HG03432 (cell line): ENCODE data around the gene REL.
"Not testable (repeated sequence)": the region's sequence is repeated elsewhere in the genome, so short reads cannot be mapped to it uniquely, and the experiment has no call there.

ENCODE experiments used
- ATAC-seq: cut with Tn5 transposase; IDR thresholded peaks from one replicate; pipeline ENCODE4 v1.9.1; 2021; ENCODE audit warnings: mild to moderate bottlenecking, moderate library complexity; ENCODE audit not compliant: unreplicated experiment

The REL gene

DNA sequence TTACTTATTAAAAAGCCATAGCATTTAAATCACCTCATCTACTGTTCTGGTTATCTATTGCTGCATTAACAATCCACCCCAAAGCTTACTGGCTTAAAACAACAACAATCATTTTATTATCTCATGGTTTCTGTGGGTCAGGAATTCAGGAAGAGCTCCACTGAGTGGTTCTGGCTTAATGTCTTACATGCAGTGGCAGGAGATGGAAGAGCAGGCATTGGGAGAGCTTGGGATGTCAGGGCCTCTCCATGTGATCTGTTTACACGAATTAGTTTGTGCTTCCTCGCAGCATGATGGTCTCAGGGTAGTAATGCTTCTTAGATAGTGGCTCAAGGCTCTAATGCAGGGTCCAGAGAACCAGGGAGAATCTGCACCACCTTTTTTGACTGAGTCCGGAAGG, 14.4 kb upstream of the REL start:
- no peak for ATAC-seq

DNA sequence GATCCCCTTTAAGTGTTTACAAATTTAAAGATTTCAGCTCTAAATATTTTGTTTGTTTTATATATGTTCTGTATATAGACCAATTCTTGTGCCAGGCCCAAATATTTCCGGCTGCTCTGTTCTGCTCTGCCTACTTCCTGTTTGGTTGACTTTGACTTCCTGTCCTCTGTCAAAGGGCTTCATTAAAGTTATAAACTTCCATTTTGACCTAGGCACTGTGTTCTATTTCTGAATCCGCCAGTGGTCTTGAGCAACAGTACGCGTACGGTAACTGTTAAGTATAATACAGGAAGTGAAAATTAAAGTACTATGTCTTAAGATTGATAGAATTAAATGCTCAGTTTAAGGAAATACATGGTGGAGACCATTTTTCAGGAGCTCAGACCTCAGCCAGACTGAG, 13.5 kb upstream of the REL start:
- no peak for ATAC-seq

DNA sequence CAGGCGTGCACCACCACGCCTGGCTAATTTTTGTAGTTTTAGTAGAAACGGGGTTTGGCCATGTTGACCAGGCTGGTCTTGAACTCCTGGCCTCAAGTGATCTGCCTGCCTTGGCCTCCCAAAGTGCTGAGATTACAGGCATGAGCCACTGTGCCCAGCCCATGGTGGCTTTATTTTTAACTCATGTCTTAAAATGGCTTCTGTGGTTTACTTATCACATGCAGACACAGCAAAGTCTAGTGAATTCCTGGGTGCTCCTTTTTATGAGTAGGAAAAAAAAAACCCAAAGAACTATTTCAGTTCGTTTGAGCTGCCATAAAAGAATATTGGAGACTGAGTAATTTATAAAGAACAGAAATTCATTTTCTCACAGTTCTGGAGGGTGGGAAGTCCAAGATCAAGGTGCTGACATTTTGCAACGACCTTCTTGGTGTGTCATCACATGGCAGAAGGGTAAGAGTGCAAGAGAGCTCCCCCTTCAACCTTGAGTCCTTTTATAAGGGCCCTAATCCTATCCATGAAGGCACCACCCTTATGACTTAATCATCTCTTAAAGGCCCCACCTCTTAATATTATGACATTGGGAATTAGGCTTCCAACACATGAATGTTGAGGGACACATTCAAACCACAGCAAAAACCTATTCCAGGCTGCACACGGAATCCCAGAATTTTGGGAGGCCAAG, 12.6 kb upstream of the REL start:
- ATAC-seq, result no peak

DNA sequence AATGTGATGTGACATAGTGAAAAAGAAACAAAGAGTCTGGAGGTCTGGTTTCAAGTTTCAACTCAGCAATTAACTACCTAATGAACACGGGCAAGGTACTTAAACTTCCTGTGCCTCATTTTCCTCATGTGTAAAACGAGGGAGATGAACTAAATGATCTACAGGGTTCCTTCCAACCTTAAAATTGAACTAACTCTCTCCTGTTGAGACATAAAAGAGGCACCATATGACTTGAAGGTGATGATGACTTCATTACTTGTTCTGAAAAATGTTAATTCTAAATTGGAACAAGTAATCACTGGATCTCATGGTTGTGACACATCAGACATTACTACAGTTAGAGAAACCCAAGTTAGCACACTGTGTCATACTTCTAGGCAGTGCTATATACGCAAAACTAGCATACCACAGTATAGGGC, 8.9 kb upstream of the REL start:
- ATAC-seq, result peak; percentile 47

GRCh38 chr2:60873381-60873780, 8.0 kb upstream of the REL start:
- peak; percentile 92 for ATAC-seq

GRCh38 chr2:60875520-60875919, 5.9 kb upstream of the REL start:
- ATAC-seq, result no peak

DNA sequence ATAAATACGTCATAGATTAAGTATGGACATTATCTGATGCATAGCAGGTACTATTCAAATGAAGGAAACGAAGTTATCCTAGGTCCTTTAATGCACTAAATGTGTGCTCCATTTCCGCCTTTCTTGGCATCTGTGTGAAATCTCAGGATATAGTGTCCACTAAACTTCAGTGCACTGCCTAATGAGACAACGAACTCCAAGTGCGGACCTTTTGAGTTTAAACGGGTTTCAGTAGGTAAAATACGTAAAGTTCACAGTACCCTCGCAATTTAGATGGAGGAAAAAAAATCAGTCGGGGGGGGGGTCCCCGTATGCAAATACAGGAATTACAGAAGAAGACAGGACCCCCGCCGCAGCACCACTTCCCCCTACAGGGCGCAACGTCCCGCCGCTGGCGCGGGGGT, 729 bp upstream of the REL start:
- ATAC-seq, result no peak

GRCh38 chr2:60882971-60883753, 1.8 kb downstream of the REL start:
- peak; percentile 27 for ATAC-seq

DNA sequence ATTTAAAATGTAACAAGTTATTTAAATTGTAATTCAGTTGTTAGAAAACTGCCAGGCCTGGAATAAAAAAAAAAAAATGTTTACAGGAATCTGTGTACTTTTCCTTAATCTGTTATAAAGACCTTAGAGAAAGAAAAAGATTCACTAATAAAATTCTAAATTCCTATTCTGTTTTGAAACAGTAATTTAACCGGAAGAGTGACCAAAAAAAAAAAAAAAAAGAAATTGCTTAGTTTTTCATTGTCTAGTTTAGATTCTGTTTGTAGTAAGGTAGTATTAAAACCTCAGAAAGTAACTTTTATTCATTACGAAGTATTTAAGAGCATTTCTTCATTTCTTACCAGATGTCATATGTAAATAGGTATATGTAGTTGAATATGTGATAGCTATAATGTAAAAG, 2.5 kb downstream of the REL start:
- ATAC-seq, result no peak

- ATAC-seq, result no peak
Measured at GRCh38 chr2:60884800-60885199, 3.4 kb downstream of the REL start.

- no peak for ATAC-seq
Measured at GRCh38 chr2:60885683-60886082, 4.3 kb downstream of the REL start.

GRCh38 chr2:60886991-60887390, 5.6 kb downstream of the REL start:
- no peak for ATAC-seq

GRCh38 chr2:60888853-60889252, 7.5 kb downstream of the REL start:
- ATAC-seq, result no peak

DNA sequence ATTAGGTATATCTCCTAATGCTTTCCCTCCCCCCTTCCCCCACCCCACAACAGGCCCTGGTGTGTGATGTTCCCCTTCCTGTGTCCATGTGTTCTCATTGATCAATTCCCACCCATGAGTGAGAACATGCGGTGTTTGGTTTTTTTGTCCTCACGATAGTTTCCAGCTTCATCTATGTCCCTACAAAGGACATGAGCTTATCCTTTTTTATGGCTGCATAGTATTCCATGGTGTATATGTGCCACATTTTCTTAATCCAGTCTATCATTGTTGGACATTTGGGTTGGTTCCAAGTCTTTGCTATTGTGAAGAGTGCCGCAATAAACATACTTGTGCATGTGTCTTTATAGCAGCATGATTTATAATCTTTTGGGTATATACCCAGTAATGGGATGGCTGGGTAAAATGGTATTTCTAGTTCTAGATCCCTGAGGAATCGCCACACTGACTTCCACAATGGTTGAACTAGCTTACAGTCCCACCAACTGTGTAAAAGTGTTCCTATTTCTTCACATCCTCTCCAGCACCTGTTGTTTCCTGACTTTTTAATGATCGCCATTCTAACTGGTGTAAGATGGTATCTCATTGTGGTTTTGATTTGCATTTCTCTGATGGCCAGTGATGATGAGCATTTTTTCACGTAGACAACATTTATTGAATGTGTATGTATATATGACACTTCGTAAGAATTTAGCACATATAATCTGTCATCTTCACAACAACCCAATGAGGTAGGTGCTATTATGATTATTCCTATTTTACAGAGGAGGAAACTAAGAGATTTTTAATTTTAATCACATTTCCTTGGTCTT, 8.4 kb downstream of the REL start:
- not testable (repeated sequence) for ATAC-seq

- ATAC-seq, result no peak
Measured at GRCh38 chr2:60890393-60890707, 9.0 kb downstream of the REL start.

DNA sequence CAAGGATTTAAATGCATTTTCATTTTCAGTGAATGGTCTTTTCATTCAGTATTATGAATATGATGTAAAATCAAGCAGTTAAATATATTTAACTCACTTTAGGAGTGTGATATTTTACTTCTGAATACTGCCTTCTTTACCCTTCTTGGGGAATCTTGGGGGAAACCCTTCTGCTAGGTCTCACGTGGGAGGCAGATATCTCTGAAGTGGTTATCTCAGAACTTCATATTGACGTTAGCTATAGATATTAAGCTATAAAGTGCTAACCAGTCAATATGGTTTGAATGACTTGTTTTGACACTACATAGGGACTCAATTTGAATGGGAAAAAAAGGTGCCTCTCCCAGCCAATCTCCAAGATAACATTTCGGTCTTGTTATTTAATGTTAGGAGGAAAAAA, 9.8 kb downstream of the REL start:
- no peak for ATAC-seq

DNA sequence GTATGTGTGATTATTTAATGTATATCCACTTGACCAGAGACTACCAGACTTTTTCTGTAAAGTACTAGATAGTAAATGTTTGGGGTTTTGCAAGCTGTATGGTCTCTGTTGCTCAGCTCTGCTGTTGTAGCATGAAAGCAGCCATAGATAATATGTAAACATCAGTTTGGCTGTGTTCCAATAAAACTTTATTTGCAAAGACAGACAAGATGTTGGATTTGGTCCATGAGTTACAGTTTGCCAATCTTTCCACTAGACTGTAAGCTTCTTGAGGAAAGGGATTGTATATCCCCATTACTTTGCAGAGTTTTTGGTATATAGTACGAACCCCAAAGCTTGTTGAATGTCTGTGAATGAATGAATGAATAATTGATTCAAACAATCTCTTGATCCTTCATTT, 17.2 kb downstream of the REL start:
- ATAC-seq, result no peak

DNA sequence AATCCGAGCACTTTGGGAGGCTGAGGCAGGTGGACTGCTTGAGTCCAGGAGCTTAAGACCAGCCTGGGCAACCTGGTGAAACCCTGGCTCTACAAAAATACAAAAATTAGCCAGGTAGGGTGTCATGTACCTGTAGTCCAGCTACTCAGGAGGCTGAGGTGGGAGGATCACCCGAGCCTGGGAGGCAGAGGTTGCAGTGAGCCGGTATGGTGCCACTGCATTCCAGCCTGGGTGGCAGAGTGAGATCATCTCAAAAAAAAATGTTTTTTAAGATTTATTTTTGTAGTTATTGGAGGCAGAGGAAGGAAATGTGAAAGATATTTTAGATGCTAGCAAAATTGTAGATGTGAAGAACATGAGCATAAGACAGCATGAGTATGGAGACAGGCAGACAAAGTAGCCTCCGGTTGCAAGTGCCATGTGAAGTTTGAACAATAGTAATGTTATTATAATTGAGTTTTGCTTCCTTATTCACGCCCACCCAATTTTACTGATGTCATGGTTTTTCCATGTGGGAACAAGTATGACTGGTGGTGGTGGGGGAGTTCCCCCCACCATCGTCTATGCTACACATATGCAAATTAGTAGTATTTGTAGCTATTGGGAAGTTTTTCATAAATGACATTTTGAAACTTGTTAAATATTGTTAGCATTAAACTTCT, 18.0 kb downstream of the REL start:
- ATAC-seq, result peak; percentile 65

- ATAC-seq, result peak; percentile 26
Measured at GRCh38 chr2:60899892-60900249, 18.5 kb downstream of the REL start.

DNA sequence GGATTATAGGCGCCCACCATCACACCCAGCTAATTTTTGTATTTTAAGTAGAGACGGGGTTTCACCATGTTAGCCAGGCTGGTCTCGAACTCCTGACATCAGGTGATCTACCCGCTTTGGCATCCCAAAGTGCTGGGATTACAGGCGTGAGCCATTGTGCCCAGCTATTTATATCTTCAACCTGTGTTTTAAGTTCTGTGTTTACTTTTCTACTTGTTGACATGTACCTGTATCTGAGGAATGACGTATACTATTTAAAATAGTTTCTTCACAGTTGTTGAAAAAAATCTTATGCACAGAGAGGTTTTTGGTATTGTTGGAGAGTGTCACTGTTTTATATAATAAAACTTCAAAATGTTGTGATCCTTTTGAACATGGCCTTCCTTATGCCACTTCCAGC, 19.9 kb downstream of the REL start:
- ATAC-seq, result not testable (repeated sequence)

DNA sequence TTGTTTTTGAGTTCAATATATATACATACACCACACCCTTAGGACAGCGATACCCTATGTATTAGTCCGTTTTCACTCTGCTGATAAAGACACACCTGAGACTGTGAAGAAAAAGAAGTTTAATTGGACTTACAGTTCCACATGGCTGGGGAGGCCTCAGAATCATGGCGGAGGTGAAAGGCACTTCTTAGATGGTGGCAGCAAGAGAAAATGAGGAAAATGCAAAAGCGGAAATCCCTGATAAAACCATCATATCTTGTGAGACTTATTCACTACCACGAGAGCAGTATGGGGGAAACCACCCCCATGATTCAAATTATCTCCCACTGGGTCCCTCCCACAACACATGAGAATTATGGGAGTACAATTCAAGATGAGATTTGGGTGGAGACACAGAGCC, 24.5 kb downstream of the REL start:
- ATAC-seq, result not testable (repeated sequence)
